HepG2 (cell line): ENCODE data around the gene SASS6. TPM values are rescaled to one million over a fixed set of nuclear protein-coding genes. Genes with fewer than 3 reads are reported as not detected.

ENCODE experiments used
- ASH2L ChIP-seq: fragments of 300-600, 200-600 bp; sonication (generic); IDR thresholded peaks from 2 replicates; pipeline ENCODE4 v1.7.0; 2017; ENCODE audit warnings: low read depth, mild to moderate bottlenecking, moderate library complexity, mixed read lengths, low read length; ENCODE audit not compliant: insufficient read length
- ATF4 ChIP-seq, 2 experiments: fragments of 450-650 bp in 1 of 2; sonication (generic) in 1 of 2; formaldehyde crosslinking; IDR thresholded peaks; 2 replicates each; pipeline versions ENCODE4 v1.5.0 to v1.8.0; 2020 to 2022; ENCODE audit warnings: mild to moderate bottlenecking in 1 of 2, missing genetic modification reagents in 1 of 2
- ZNF407 ChIP-seq: sonication (generic); formaldehyde crosslinking; IDR thresholded peaks from one replicate; pipeline ENCODE4 v1.5.1; 2020; ENCODE audit warnings: mild to moderate bottlenecking, missing genetic modification reagents; ENCODE audit errors: not compliant biosample characterization
- ZNF780A ChIP-seq: sonication (generic); formaldehyde crosslinking; IDR thresholded peaks from 2 replicates; pipeline ENCODE4 v1.8.0; 2022; ENCODE audit warnings: mild to moderate bottlenecking, missing genetic modification reagents, moderate library complexity
- polyA plus RNA-seq, 8 experiments: library from polyadenylated mRNA; depleted of rRNA in 3 of 8; stranded (reverse) in 7 of 8; unstranded in 1 of 8; fragments of >200 nt; fragmentation: Illumina TruSeq in 4 of 8; extraction: Trizol in 4 of 8; gene quantifications; 2 replicates each; pipeline versions ENCODE4 v1.2.1 to v1.2.3, GENCODE V29; 2011 to 2016; ENCODE audit warnings: low read depth in 4 of 8, missing spikeins in 1 of 8, mixed read lengths in 1 of 8; ENCODE audit not compliant: insufficient read depth in 1 of 8
- total RNA-seq, 5 experiments: library from RNA; depleted of rRNA; stranded (reverse); fragments of >200 nt; fragmentation: Illumina TruSeq; extraction: Trizol; gene quantifications; 2 replicates each; pipeline ENCODE4 v1.2.3, GENCODE V29; 2016; ENCODE audit warnings: low read depth in 1 of 5

Gene SASS6
- total and polyA plus RNA-seq, 2 of the 13 experiments (the other 11 are each of a cell fraction or from before 2014, with no cell fraction given) = 2.3 to 10.7 TPM

GRCh38 chr1:100037656-100037926, 95.1 kb downstream of the SASS6 start (continued):
- TF ChIP-seq ZNF407 (CRISPR knock-in tag) (no peak), ASH2L (peak; percentile 25), ATF4 (CRISPR knock-in tag; IDR thresholded peaks at IDR 0.05) (0 out of 4 replicates have a peak, but pooled peaks of 1 of the 2 experiments have one; percentile 42), ZNF780A (CRISPR knock-in tag) (peak; percentile 5; the same call in 1 of the 2 replicates)
